ENCODE results near the gene STXBP4. TPM values are rescaled to one million over a fixed set of nuclear protein-coding genes. Genes with fewer than 3 reads are reported as not detected.

STXBP4 gene
- total RNA-seq, 4 donors from 2014 or later: 8.0 to 57.6 (median 18.8) TPM

DNA sequence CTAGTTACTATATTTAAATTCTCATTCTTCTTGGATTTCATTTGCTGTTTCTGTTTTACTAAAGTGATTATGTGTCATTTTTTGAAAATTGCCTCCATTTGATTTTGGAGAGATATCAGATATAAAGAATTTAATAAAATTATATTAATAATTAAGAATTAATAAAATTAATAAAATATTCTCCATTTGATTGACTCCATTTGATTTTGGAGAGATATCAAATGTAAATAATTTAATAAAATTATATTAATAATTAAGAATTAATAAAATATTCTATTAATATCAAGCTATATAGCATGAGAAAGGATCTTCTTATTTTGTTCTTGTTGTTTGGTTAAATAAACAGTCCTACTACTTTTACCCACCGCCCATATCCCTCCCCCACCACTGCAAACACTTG lies 23.0 kb downstream of the STXBP4 start:
- DNase-seq: no peak
- no peak for TF ChIP-seq CTCF (IDR thresholded peaks at IDR 0.05)
- no peak for TF ChIP-seq POLR2A (IDR thresholded peaks at IDR 0.05)
- Histone ChIP-seq H3K4me3 (no peak overlapping the region), H3K4me1 (no peaks in the 10 kb centered on the region), H3K9me3 (no peaks in the 10 kb centered on the region), H3K36me3 (no peaks in the 10 kb centered on the region), H3K27ac (no peak overlapping the region), H3K27me3 (no peaks in the 10 kb centered on the region)

- H3K9me3 ChIP-seq: no peaks in the 10 kb centered on the region
- no peaks in the 10 kb centered on the region for H3K27me3 ChIP-seq
- DNase-seq: no peak
- no peak overlapping the region for H3K4me3 ChIP-seq
- no peak overlapping the region for H3K27ac ChIP-seq
- H3K4me1 ChIP-seq: no peaks in the 10 kb centered on the region
- TF ChIP-seq CTCF (IDR thresholded peaks at IDR 0.05) (peak in 5 of 6 experiments; percentile 24 to 79 (median 75)), POLR2A (IDR thresholded peaks at IDR 0.05) (no peak)
- no peaks in the 10 kb centered on the region for H3K36me3 ChIP-seq
Measured at GRCh38 chr17:54992797-54993639, 24.5 kb downstream of the STXBP4 start.

- no peak overlapping the region for H3K27ac ChIP-seq
- TF ChIP-seq CTCF (IDR thresholded peaks at IDR 0.05): no peak
- no peak for TF ChIP-seq POLR2A (IDR thresholded peaks at IDR 0.05)
- no peak overlapping the region for H3K4me3 ChIP-seq
- no peaks in the 10 kb centered on the region for H3K4me1 ChIP-seq
- H3K9me3 ChIP-seq: no peaks in the 10 kb centered on the region
- peaks cover 0 to under 1% (median 0%) of the 10 kb centered on the region in 3 donors for H3K36me3 ChIP-seq
- DNase-seq: no peak
- H3K27me3 ChIP-seq: no peaks in the 10 kb centered on the region
Measured at GRCh38 chr17:54996441-54996840, 27.9 kb downstream of the STXBP4 start.

DNA sequence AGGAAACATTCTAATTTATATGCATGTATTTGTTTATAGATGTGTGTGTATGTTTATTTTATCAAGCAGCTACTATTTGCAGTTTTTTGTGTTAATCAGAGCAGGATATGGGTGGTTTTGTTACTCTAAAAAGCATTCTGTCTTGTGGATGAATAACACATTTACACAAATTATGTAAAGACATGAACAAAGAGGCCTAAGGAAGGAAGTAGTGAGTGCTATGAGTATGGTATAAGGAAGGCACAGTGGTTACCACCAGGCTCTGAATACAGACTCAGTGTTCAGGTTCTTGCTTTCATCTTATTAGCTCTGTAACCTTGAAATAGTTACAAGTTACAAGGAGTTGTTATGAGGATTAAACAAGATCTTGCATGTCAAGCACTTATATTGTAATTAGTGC lies 33.9 kb downstream of the STXBP4 start:
- Histone ChIP-seq H3K27ac (no peak overlapping the region), H3K4me3 (no peak overlapping the region), H3K36me3 (peaks cover 0 to 9% (median 0%) of the 10 kb centered on the region in 3 donors), H3K9me3 (no peaks in the 10 kb centered on the region), H3K4me1 (no peaks in the 10 kb centered on the region), H3K27me3 (no peaks in the 10 kb centered on the region)
- TF ChIP-seq CTCF (IDR thresholded peaks at IDR 0.05) (no peak), POLR2A (IDR thresholded peaks at IDR 0.05) (no peak)
- no peak for DNase-seq

GRCh38 chr17:55004484-55004883 lies 35.9 kb downstream of the STXBP4 start:
- Histone ChIP-seq H3K9me3 (no peaks in the 10 kb centered on the region), H3K4me3 (no peak overlapping the region), H3K36me3 (peaks cover 0 to 9% (median 0%) of the 10 kb centered on the region in 3 donors), H3K27ac (no peak overlapping the region), H3K27me3 (no peaks in the 10 kb centered on the region), H3K4me1 (no peaks in the 10 kb centered on the region)
- TF ChIP-seq CTCF (IDR thresholded peaks at IDR 0.05) (no peak), POLR2A (IDR thresholded peaks at IDR 0.05) (no peak)
- DNase-seq: no peak
